Psoas muscle (tissue), 8 donors: ENCODE results near the gene CLEC16A. TPM values are rescaled to one million over a fixed set of nuclear protein-coding genes. Genes with fewer than 3 reads are reported as not detected.

Experiments used
- ATAC-seq, 4 donors: fragments of 200-7000 bp; cut with Tn5 transposase; one replicate each; pipeline ENCODE4 v1.9.1; 2020; ENCODE audit warnings: moderate library complexity in 3 of 4, mild to moderate bottlenecking in 2 of 4
- DNase-seq, 2 donors: peaks; one replicate each; pipeline ENCODE4 v3.0.0-alpha.2; 2020
- H3K27ac ChIP-seq: fragments of 200-600 bp; one replicate; pipeline ENCODE4 v1.8.0; 2022
- H3K27me3 ChIP-seq, 3 donors: fragments of 200-600 bp in 1 of 3; one replicate each; pipeline versions ENCODE4 v1.6.1 to v1.8.0; 2013 to 2022; ENCODE audit warnings: low read length in 2 of 3, mild to moderate bottlenecking in 2 of 3, moderate library complexity in 1 of 3; ENCODE audit not compliant: insufficient read depth in 3 of 3
- H3K36me3 ChIP-seq, 2 donors: fragments of 200-600 bp in 1 of 2; one replicate each; pipeline versions ENCODE4 v1.6.1 to v1.8.0; 2013 to 2022; ENCODE audit warnings: low read depth in 1 of 2, mild to moderate bottlenecking in 1 of 2, moderate library complexity in 1 of 2; ENCODE audit not compliant: insufficient read depth in 1 of 2
- H3K4me1 ChIP-seq: fragments of 200-600 bp; one replicate; pipeline ENCODE4 v1.8.0; 2022
- H3K4me3 ChIP-seq: fragments of 200-600 bp; one replicate; pipeline ENCODE4 v1.8.0; 2022; ENCODE audit warnings: mild to moderate bottlenecking
- H3K9me3 ChIP-seq: fragments of 200-600 bp; one replicate; pipeline ENCODE4 v1.8.0; 2022
- WGBS, 3 donors: extraction: QIAGEN DNeasy Blood & Tissue Kit; methylation state at CpG; one replicate each; pipeline versions ENCODE4 v1.1.6 to v1.1.7; 2013; 5-methylcytosine and 5-hydroxymethylcytosine counted together
- intact Hi-C, 2 donors: fragments of 100-400 bp; cut with DNase I; formaldehyde crosslinking; loops; one replicate each; pipeline versions ENCODE4 v1.11.0 to v1.14.2; 2022
- polyA plus RNA-seq, 3 donors: library from polyadenylated mRNA; stranded (reverse); fragments of 200-250 nt; gene quantifications; one replicate each; pipeline ENCODE4 v1.2.3, GENCODE V29; 2013
- total RNA-seq, 4 donors: library from RNA; stranded (reverse); fragmentation: NEBNext Ultra II Directional in 2 of 4; extraction: Animal tissue kit (Norgen Biotek cat#: 25700) in 2 of 4; gene quantifications; one replicate each; pipeline versions ENCODE4 v1.2.1 to v1.2.4, GENCODE V29; 2021 to 2023
- TF ChIP-seq, protein P1 (sequence below): fragments of 200-600 bp; IDR thresholded peaks from one replicate; pipeline ENCODE4 v1.8.0; 2022; ENCODE audit warnings: antibody characterized with exemption
- donor health status: healthy with polysubstance abuse.
- donor health status: DM: no; HTN: no; CAD: no; lungs with moderate emphysema.
- donor health status: Bipolar disorder and iron deficiency.
- donor health status: healthy.
- donor health status: DM: yes; HTN: yes; CAD: no.
- donor health status: DM: no; HTN: no; CAD: no.
- donor health status: DM: no; HTN: no; CAD: no.
- donor health status: DM: yes; HTN: yes; CAD: no.

The CLEC16A gene
- total and polyA plus RNA-seq, 7 donors: 13.1 to 28.1 (median 21.4) TPM

DNA sequence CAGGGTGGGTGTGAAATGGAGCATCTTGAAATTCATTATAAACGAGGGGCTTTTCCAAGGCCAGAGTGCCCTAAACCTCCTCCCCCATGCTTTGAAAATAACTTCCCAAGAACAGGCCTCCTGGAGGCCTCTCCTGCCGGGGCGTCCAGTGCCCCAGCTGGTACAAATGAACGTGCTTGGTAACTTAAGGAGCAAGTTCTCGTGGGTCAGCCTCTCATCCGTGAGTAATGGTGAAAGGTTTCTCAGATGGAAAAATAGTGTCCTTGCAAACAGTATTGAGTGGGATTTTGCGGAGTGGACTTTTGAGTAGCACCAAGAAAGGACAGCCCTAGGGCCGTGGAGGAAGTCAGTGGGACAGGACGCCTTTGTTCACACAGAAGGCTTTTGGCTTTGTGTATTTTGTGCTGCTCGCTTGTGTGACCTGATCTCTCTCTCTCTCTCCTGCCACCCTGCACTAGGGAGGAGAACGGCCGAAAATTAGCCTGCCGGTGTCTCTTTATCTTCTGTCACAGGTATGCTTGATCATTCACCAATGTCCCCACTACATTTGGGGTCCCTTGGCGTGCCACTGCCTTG, 34.6 kb downstream of the CLEC16A start:
- WGBS, 3 donors: 96 to 97% (median 96%) methylated on average over 14 of the region's 14 CpGs
- Histone ChIP-seq H3K4me1 (no peaks in the 10 kb centered on the region), H3K36me3 (peaks cover 0 to 60% of the 10 kb centered on the region in 2 donors), H3K4me3 (no peak overlapping the region), H3K27me3 (no peaks in the 10 kb centered on the region), H3K9me3 (no peaks in the 10 kb centered on the region), H3K27ac (peak overlapping the region; percentile 43)
- ATAC-seq: no peak
- intact Hi-C loops: no loop called here
- no peak for DNase-seq
- TF ChIP-seq, protein P1, sequence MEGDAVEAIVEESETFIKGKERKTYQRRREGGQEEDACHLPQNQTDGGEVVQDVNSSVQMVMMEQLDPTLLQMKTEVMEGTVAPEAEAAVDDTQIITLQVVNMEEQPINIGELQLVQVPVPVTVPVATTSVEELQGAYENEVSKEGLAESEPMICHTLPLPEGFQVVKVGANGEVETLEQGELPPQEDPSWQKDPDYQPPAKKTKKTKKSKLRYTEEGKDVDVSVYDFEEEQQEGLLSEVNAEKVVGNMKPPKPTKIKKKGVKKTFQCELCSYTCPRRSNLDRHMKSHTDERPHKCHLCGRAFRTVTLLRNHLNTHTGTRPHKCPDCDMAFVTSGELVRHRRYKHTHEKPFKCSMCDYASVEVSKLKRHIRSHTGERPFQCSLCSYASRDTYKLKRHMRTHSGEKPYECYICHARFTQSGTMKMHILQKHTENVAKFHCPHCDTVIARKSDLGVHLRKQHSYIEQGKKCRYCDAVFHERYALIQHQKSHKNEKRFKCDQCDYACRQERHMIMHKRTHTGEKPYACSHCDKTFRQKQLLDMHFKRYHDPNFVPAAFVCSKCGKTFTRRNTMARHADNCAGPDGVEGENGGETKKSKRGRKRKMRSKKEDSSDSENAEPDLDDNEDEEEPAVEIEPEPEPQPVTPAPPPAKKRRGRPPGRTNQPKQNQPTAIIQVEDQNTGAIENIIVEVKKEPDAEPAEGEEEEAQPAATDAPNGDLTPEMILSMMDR: no peak

DNA sequence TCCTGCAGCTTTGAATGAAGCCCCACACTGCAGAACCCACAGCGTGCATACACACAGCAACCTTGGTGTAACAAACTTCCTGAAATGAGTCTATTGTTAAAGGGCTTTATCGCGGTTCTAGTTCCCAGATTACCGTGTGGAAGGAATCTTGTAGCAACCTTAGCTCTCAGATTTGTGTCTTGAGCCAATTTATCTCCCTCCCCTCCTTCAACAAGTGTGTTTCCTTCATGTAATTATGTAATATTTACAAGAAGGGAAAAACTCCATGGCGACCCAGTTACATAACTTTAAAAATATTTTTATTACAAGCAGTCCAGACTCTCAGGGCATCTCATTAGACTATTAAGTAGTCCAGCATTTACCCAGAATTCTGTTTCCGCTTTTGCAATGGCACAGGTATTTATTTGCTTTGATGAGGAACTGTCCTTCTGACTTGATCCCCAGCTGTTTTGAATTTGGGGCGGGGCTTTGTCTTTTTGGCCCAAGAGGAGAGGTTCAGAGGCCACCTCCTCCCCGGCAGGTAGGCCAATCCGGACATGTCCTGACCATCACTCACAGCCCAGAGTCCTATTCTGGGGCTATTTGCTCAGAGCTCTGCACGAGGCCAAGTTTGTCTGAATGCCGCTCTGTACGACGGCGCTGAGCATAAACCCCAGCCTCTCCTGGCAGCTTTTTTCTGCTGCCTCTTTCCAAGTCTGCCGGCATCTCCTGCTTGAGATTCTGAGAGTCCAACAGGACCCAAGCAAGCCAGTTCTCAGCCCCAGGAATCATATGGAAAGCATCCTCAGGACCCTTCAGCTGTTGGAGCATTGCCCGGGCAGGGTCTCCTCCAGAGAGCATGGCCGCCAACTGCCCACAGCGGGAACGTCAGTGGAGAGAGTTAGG, 35.6 kb downstream of the CLEC16A start:
- WGBS, 3 donors: 38 to 49% (median 44%) methylated on average over 19 of the region's 19 CpGs
- Histone ChIP-seq H3K36me3 (peaks cover 0 to 58% of the 10 kb centered on the region in 2 donors), H3K27ac (peak overlapping the region; percentile 53), H3K9me3 (no peaks in the 10 kb centered on the region), H3K27me3 (no peaks in the 10 kb centered on the region), H3K4me3 (no peak overlapping the region), H3K4me1 (no peaks in the 10 kb centered on the region)
- ATAC-seq: peak; percentile 92 to 95 (median 93)
- intact Hi-C loops: no loop called here
- TF ChIP-seq, protein P1: no peak
- DNase-seq: peak; percentile 50 to 72

DNA sequence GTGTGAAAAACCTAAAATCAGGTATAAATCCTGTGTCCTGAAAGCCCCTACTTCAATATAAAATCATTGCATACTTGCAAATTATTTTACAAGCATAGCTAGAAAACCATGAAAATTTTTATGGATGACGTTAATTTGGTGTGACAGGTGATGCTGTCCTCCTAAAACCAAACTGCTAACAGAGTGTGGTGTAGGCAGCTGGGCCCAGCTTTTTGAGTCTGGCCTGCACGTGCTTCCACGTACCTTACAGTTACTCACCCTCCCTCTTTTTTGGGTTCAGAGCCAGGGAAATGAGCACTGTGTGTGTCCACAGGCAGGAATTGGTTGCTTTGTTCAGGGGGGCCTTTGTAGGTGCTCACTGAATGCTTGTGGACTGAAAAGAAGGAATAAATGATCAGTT, 36.4 kb downstream of the CLEC16A start:
- H3K36me3 ChIP-seq: peaks cover 0 to 55% of the 10 kb centered on the region in 2 donors
- no peak overlapping the region for H3K4me3 ChIP-seq
- TF ChIP-seq, protein P1: no peak
- DNase-seq (no peak), ATAC-seq (no peak)
- intact Hi-C loops: no loop called here
- no peak overlapping the region for H3K27ac ChIP-seq
- H3K27me3 ChIP-seq: no peaks in the 10 kb centered on the region
- 79 to 89% (median 81%) methylated on average over 3 of the region's 3 CpGs for WGBS, 3 donors
- no peaks in the 10 kb centered on the region for H3K9me3 ChIP-seq
- no peaks in the 10 kb centered on the region for H3K4me1 ChIP-seq

DNA sequence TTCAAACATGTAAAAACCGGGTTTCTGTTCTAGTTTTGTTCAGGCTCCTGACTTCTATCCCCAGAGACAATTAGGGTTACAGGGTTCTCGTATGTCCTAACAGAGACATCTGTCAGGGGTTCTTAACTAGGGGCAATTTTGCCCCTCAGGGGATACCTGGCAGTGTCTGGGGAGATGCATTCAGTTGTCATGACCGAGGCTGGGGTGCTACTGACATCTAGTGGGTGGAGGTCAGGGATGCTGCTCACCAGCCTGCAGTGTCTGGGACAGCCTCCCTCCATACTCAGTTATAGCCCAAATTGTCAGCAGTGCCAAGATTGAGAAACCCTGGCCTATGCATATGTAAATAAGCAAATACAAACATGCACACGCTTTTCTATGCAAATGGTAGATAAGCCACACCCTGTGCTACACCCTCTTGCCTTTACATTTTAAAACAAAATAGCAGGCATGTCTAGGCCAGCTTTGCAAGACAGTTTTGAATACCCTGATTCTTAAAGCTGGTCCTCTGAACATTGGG, 37.4 kb downstream of the CLEC16A start:
- Histone ChIP-seq H3K27ac (no peak overlapping the region), H3K4me1 (no peaks in the 10 kb centered on the region), H3K9me3 (no peaks in the 10 kb centered on the region), H3K36me3 (peaks cover 0 to 48% of the 10 kb centered on the region in 2 donors), H3K4me3 (no peak overlapping the region), H3K27me3 (no peaks in the 10 kb centered on the region)
- WGBS, 3 donors: 92 to 94% (median 94%) methylated on average over 4 of the region's 4 CpGs
- intact Hi-C loops: no loop called here
- DNase-seq (no peak), ATAC-seq (peak in 2 of 4 donors; percentile 49 to 54)
- TF ChIP-seq, protein P1: peak; percentile 13
